Activated B cell treated with CpG ODN at 0.5 μM for 24 hours (primary cell): ENCODE results near the gene MTHFD2L. TPM values are rescaled to one million over a fixed set of nuclear protein-coding genes. Genes with fewer than 3 reads are reported as not detected.

ENCODE experiments used
- ATAC-seq: fragments of 200-7000 bp; cut with Tn5 transposase; one replicate; pipeline ENCODE4 v1.10.0; 2021; ENCODE audit warnings: low read depth, mild to moderate bottlenecking, moderate library complexity
- CTCF ChIA-PET: fragments of 350-600 bp; sonication (Branson Sonifier 250); formaldehyde crosslinking; loops from one replicate; lab custom pipeline; 2021; ENCODE audit warnings: antibody characterized with exemption; lab: Charles Lee
- POLR2A ChIA-PET: fragments of 350-600 bp; sonication (Branson Sonifier 250); formaldehyde crosslinking; loops from one replicate; lab custom pipeline; 2021; ENCODE audit warnings: antibody characterized with exemption; lab: Charles Lee
- DNase-seq: peaks from one replicate; pipeline ENCODE4 v3.0.0; 2022
- H3K27ac Mint-ChIP-seq: one replicate; pipeline ENCODE4 v1.8.0; 2020; ENCODE audit warnings: mixed read lengths
- H3K27me3 Mint-ChIP-seq: one replicate; pipeline ENCODE4 v1.8.0; 2021; ENCODE audit warnings: mixed read lengths
- H3K36me3 Mint-ChIP-seq: one replicate; pipeline ENCODE4 v1.8.0; 2021; ENCODE audit warnings: low read depth, mixed read lengths
- H3K4me1 Mint-ChIP-seq: one replicate; pipeline ENCODE4 v1.8.0; 2021; ENCODE audit warnings: mixed read lengths
- H3K4me3 Mint-ChIP-seq: one replicate; pipeline ENCODE4 v1.8.0; 2020; ENCODE audit warnings: mild to moderate bottlenecking, mixed read lengths
- H3K9me3 Mint-ChIP-seq: one replicate; pipeline ENCODE4 v1.8.0; 2020; ENCODE audit warnings: mixed read lengths
- CTCF ChIP-seq: fragments of 200-600 bp; IDR thresholded peaks from one replicate; pipeline ENCODE4 v1.8.0; 2022; ENCODE audit warnings: antibody characterized with exemption, mild to moderate bottlenecking
- intact Hi-C: fragments of 100-400 bp; cut with micrococcal nuclease; formaldehyde crosslinking; loops from one replicate; pipeline ENCODE4 v1.15.1; 2024
- total RNA-seq: library from RNA; stranded (reverse); gene quantifications from 2 replicates; pipeline ENCODE4 v1.2.3, GENCODE V29; 2022

Gene MTHFD2L
- total RNA-seq, 1 donor from 2014 or later, result 14.3 TPM

DNA sequence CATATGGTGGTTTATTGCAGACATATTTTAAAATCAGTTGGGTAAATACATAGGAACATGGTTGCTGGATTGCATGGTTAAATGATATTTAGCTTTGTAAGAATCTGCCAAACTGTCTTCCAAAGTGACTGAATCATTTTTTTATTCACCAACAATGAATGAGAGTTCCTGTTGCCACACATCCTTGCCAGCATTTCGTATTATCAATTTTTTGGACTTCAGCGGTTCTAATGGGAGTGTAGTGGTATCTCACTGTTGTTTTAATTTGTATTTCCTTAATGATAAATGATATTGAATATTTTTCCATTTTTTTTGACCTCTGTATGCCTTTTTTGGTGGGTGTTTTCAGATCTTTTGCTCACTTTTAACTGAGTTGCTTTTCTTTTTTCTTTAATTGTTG, 1.4 kb upstream of the MTHFD2L start:
- Mint-ChIP-seq H3K36me3 (peaks cover 17% of the 10 kb centered on the region), H3K4me3 (no peak overlapping the region), H3K4me1 (peaks cover 18% of the 10 kb centered on the region), H3K9me3 (no peaks in the 10 kb centered on the region), H3K27ac (no peak overlapping the region), H3K27me3 (peaks cover 6% of the 10 kb centered on the region)
- ChIA-PET CTCF (interaction anchor here (1.1 kb wide), 1 partner anchor 72 kb away, joined by 3 read pairs; no protein-coding TSS in a partner anchor), POLR2A (no interaction called here)
- ATAC-seq (no peak), DNase-seq (no peak)
- intact Hi-C loops, result loop anchor here (5.0 kb wide), 1 partner anchor 1089 kb away; the partner anchor contains the start of gene COX18
- TF ChIP-seq CTCF, result no peak

- Mint-ChIP-seq H3K36me3 (peaks cover 22% of the 10 kb centered on the region), H3K9me3 (no peaks in the 10 kb centered on the region), H3K4me3 (peak overlapping the region; percentile 87), H3K4me1 (peaks cover 18% of the 10 kb centered on the region), H3K27ac (no peak overlapping the region), H3K27me3 (peaks cover 6% of the 10 kb centered on the region)
- intact Hi-C loops, result loop anchor here (5.0 kb wide), 1 partner anchor 1090 kb away; the partner anchor contains the start of gene COX18
- POLR2A ChIA-PET, result interaction anchor here (0.7 kb wide), 1 partner anchor 10 kb away, joined by 4 read pairs; no protein-coding TSS in a partner anchor
- DNase-seq (no peak), ATAC-seq (no peak)
- TF ChIP-seq CTCF, result no peak
- CTCF ChIA-PET, result interaction anchor here (1.1 kb wide), 1 partner anchor 72 kb away, joined by 3 read pairs; no protein-coding TSS in a partner anchor
Observed at GRCh38 chr4:74157154-74157553, 764 bp upstream of the MTHFD2L start.

GRCh38 chr4:74158466-74159142, 686 bp downstream of the MTHFD2L start:
- peaks cover 6% of the 10 kb centered on the region for H3K27me3 Mint-ChIP-seq
- TF ChIP-seq CTCF, result no peak
- ATAC-seq (no peak), DNase-seq (no peak)
- H3K4me3 Mint-ChIP-seq, result peak overlapping the region; percentile 92
- POLR2A ChIA-PET, result no interaction called here
- H3K36me3 Mint-ChIP-seq, result peaks cover 25% of the 10 kb centered on the region
- CTCF ChIA-PET, result no interaction called here
- H3K9me3 Mint-ChIP-seq, result no peaks in the 10 kb centered on the region
- H3K4me1 Mint-ChIP-seq, result peaks cover 18% of the 10 kb centered on the region
- intact Hi-C loops, result loop anchor here (1.0 to 5.0 kb wide), 5 partner anchors 47 to 1091 kb away; partner anchors contain the start of genes ANKRD17, AREG and COX18
- peak overlapping the region; percentile 80 for H3K27ac Mint-ChIP-seq

DNA sequence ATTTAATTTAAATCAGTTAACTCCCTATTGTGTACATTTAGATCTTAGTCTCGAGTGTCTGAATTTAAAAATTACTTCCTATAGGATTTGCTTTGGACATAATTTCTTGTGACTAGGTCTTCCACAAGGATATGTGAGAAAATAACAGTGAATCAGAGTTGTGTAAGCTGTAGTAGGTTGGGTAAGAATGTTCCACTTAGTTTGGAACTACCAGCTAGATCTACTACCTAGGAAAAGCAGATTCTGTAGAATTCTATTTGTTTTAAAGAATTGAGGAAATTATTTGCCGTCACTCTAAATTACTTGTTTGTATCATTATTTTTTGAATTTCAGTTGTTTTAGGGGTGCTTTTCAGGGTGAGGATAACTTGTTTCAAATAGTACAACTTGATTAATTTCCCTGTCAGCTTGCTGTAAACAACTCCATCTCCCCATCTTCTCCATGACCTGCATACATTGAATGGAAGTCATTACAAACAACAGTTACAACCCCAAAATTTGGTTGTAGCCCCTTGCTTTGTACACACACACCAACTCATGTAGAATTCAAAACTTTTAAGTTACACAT, 1.3 kb downstream of the MTHFD2L start:
- no peaks in the 10 kb centered on the region for H3K9me3 Mint-ChIP-seq
- TF ChIP-seq CTCF, result no peak
- ChIA-PET CTCF (no interaction called here), POLR2A (no interaction called here)
- ATAC-seq (no peak), DNase-seq (no peak)
- intact Hi-C loops, result loop anchor here (2.0 to 5.0 kb wide), 3 partner anchors 240 to 1092 kb away; partner anchors contain the start of genes ANKRD17 and COX18
- H3K27me3 Mint-ChIP-seq, result peaks cover 6% of the 10 kb centered on the region
- peaks cover 28% of the 10 kb centered on the region for H3K36me3 Mint-ChIP-seq
- H3K27ac Mint-ChIP-seq, result no peak overlapping the region
- peak overlapping the region; percentile 92 for H3K4me3 Mint-ChIP-seq
- H3K4me1 Mint-ChIP-seq, result peaks cover 18% of the 10 kb centered on the region
